HepG2 (cell line): Measurements from ENCODE around the gene CCSER2. TPM values are rescaled to one million over a fixed set of nuclear protein-coding genes. Genes with fewer than 3 reads are reported as not detected.

ENCODE experiments used
- ATAC-seq: fragments of 200-7000 bp; cut with Tn5 transposase; 3 replicates; pipeline ENCODE4 v1.9.1; 2020; ENCODE audit warnings: mild to moderate bottlenecking, moderate library complexity
- BruUV-seq: library from RNA; stranded (reverse); fragments of 400-500 nt; replicated peaks from 2 replicates; lab custom pipeline; 2021; lab: Mats Ljungman, UMichigan
- CTCF ChIA-PET: fragments of 300-600 bp; formaldehyde crosslinking; extraction: SDS; loops from one replicate; lab custom pipeline; 2021; ENCODE audit warnings: low total read pairs, inconsistent platforms, low intra/inter-chr PET ratio; lab: Yijun Ruan, JAX
- POLR2A ChIA-PET: fragments of 350-600 bp; sonication (Branson Sonifier 250); formaldehyde crosslinking; loops from one replicate; lab custom pipeline; 2020; ENCODE audit warnings: antibody characterized with exemption, inconsistent platforms; lab: Yijun Ruan, JAX
- DNase-seq: peaks from one replicate; pipeline ENCODE4 v3.0.0-alpha.2; 2015; ENCODE audit warnings: low spot score
- FAIRE-seq: peaks from 3 replicates; lab custom pipeline; 2011; peaks lifted over from hg19 to GRCh38; lab: Jason Lieb, UNC
- H2AFZ ChIP-seq: one replicate; pipeline ENCODE4 v1.6.1; 2011; ENCODE audit warnings: low read length, inconsistent platforms
- H3K27ac ChIP-seq: fragments of 300-600 bp; 3 replicates; pipeline ENCODE4 v1.8.0; 2011; ENCODE audit warnings: mixed run types, mild to moderate bottlenecking, mixed read lengths, low read length, inconsistent platforms; ENCODE audit not compliant: insufficient read depth; ENCODE audit errors: extremely low read length
- H3K27me3 ChIP-seq, 2 experiments: fragments of 200-600 bp in 1 of 2; 2 replicates in 1 of 2; 3 replicates in 1 of 2; pipeline versions ENCODE4 v1.6.0 to v1.8.0; 2011; ENCODE audit warnings: low read length in 2 of 2, mild to moderate bottlenecking in 2 of 2, moderate library complexity in 2 of 2, inconsistent platforms in 1 of 2; ENCODE audit not compliant: insufficient read depth in 2 of 2, control insufficient read depth in 1 of 2
- H3K36me3 ChIP-seq, 2 experiments: fragments of 200-600 bp in 1 of 2; replicated peaks in 1 of 2; 2 replicates in 1 of 2; 3 replicates in 1 of 2; pipeline versions ENCODE4 v1.5.1 to v1.8.0; 2011; ENCODE audit warnings: low read length in 2 of 2, inconsistent platforms in 1 of 2; ENCODE audit not compliant: insufficient read depth in 2 of 2, control insufficient read depth in 1 of 2
- H3K4me1 ChIP-seq: 2 replicates; pipeline ENCODE4 v1.5.1; 2012; ENCODE audit warnings: low read length, inconsistent platforms; ENCODE audit not compliant: insufficient read depth
- H3K4me2 ChIP-seq: 2 replicates; pipeline ENCODE4 v1.6.0; 2011; ENCODE audit warnings: low read depth, low read length, inconsistent platforms
- H3K4me3 ChIP-seq, 3 experiments: fragments of 200-600 bp in 1 of 3; sonication (generic), shearing (Covaris generic) in 1 of 3; replicated peaks in 1 of 3; 2 replicates each; pipeline ENCODE4 v1.5.1; 2011 to 2016; ENCODE audit warnings: low read length in 3 of 3, inconsistent platforms in 2 of 3, low read depth in 2 of 3, mild to moderate bottlenecking in 2 of 3, control low read depth in 1 of 3, mixed read lengths in 1 of 3; ENCODE audit not compliant: insufficient read depth in 1 of 3
- H3K79me2 ChIP-seq: one replicate; pipeline ENCODE4 v1.6.1; 2011; ENCODE audit warnings: low read length, inconsistent platforms; ENCODE audit not compliant: insufficient read depth
- H3K9ac ChIP-seq: 2 replicates; pipeline ENCODE4 v1.6.0; 2011; ENCODE audit warnings: mild to moderate bottlenecking, low read depth, low read length, inconsistent platforms; ENCODE audit not compliant: insufficient read depth
- H3K9me3 ChIP-seq: 2 replicates; pipeline ENCODE4 v1.5.1; 2012; ENCODE audit warnings: mild to moderate bottlenecking, low read length
- H4K20me1 ChIP-seq: 2 replicates; pipeline ENCODE4 v1.6.0; 2011; ENCODE audit warnings: inconsistent platforms, mild to moderate bottlenecking, low read length, moderate library complexity; ENCODE audit not compliant: insufficient read depth
- BORCS8-MEF2B ChIP-seq: sonication (generic); formaldehyde crosslinking; IDR thresholded peaks from 2 replicates; pipeline ENCODE4 v1.8.0; 2022; ENCODE audit warnings: mild to moderate bottlenecking, missing genetic modification reagents
- BRCA1 ChIP-seq: sonication (generic); formaldehyde crosslinking; IDR thresholded peaks from 2 replicates; pipeline ENCODE4 v1.4.0; 2020; ENCODE audit warnings: missing genetic modification reagents
- IRX3 ChIP-seq: sonication (generic); formaldehyde crosslinking; IDR thresholded peaks from 2 replicates; pipeline ENCODE4 v1.8.1; 2023; ENCODE audit warnings: mild to moderate bottlenecking, low read depth, missing genetic modification reagents, borderline replicate concordance
- NR1H2 ChIP-seq: sonication (generic); formaldehyde crosslinking; IDR thresholded peaks from 2 replicates; pipeline ENCODE4 v1.8.1; 2022; ENCODE audit warnings: low read depth, missing genetic modification reagents, borderline replicate concordance
- RAD51 ChIP-seq: fragments of 450-650 bp; IDR thresholded peaks from 2 replicates; pipeline ENCODE4 v1.6.1; 2016; ENCODE audit warnings: borderline replicate concordance
- TAF15 ChIP-seq: fragments of 200-400 bp; formaldehyde crosslinking; IDR thresholded peaks from one replicate; pipeline ENCODE4 v1.6.1; 2018; ENCODE audit warnings: mild to moderate bottlenecking, low read depth, low read length; ENCODE audit not compliant: poor library complexity, severe bottlenecking
- THYN1 ChIP-seq: sonication (generic); formaldehyde crosslinking; IDR thresholded peaks from 2 replicates; pipeline ENCODE4 v1.8.1; 2023; ENCODE audit warnings: low read depth, mild to moderate bottlenecking, moderate library complexity, missing genetic modification reagents, borderline replicate concordance
- XBP1 ChIP-seq: sonication (generic); formaldehyde crosslinking; IDR thresholded peaks from 2 replicates; pipeline ENCODE4 v1.5.0; 2020; ENCODE audit warnings: missing genetic modification reagents
- ZNF124 ChIP-seq: sonication (generic); formaldehyde crosslinking; IDR thresholded peaks from 2 replicates; pipeline ENCODE4 v1.4.0; 2020; ENCODE audit warnings: missing genetic modification reagents
- ZNF160 ChIP-seq: sonication (generic); formaldehyde crosslinking; IDR thresholded peaks from 2 replicates; pipeline ENCODE4 v1.8.0; 2022; ENCODE audit warnings: mild to moderate bottlenecking, inconsistent platforms, missing genetic modification reagents
- ZNF263 ChIP-seq: sonication (generic); formaldehyde crosslinking; IDR thresholded peaks from 2 replicates; pipeline ENCODE4 v1.4.0; 2020; ENCODE audit warnings: missing genetic modification reagents
- ZNF619 ChIP-seq: sonication (generic); formaldehyde crosslinking; IDR thresholded peaks from 2 replicates; pipeline ENCODE4 v1.4.0; 2020; ENCODE audit warnings: mild to moderate bottlenecking, missing genetic modification reagents
- ZNF670 ChIP-seq: sonication (generic); formaldehyde crosslinking; IDR thresholded peaks from 2 replicates; pipeline ENCODE4 v1.8.0; 2022; ENCODE audit warnings: mild to moderate bottlenecking, missing genetic modification reagents, borderline replicate concordance
- ZNF674 ChIP-seq: sonication (generic); formaldehyde crosslinking; IDR thresholded peaks from 2 replicates; pipeline ENCODE4 v1.5.0; 2020; ENCODE audit warnings: low read depth, mild to moderate bottlenecking, missing genetic modification reagents
- ZNF713 ChIP-seq: sonication (generic); formaldehyde crosslinking; IDR thresholded peaks from 2 replicates; pipeline ENCODE4 v1.4.0; 2020; ENCODE audit warnings: mild to moderate bottlenecking, missing genetic modification reagents
- WGBS: methylation state at CpG from one replicate; pipeline ENCODE4 v1.1.6; 2017; ENCODE audit warnings: low lambda C conversion rate; 5-methylcytosine and 5-hydroxymethylcytosine counted together
- in situ Hi-C: cut with HindIII; loops from 2 replicates; pipeline ENCODE4 v1.10.0; 2017; ENCODE audit warnings: low pct_unique_long_range_greater_than_20kb; ENCODE audit not compliant: extremely low pct_ligation_motif_present
- intact Hi-C: fragments of 100-400 bp; cut with micrococcal nuclease; formaldehyde crosslinking; loops from one replicate; pipeline ENCODE4 v1.10.0; 2022; ENCODE audit not compliant: unreplicated experiment
- polyA plus RNA-seq, 8 experiments: library from polyadenylated mRNA; depleted of rRNA in 3 of 8; stranded (reverse) in 7 of 8; unstranded in 1 of 8; fragments of >200 nt; fragmentation: Illumina TruSeq in 4 of 8; extraction: Trizol in 4 of 8; gene quantifications; 2 replicates each; pipeline versions ENCODE4 v1.2.1 to v1.2.3, GENCODE V29; 2011 to 2016; ENCODE audit warnings: low read depth in 4 of 8, missing spikeins in 1 of 8, mixed read lengths in 1 of 8; ENCODE audit not compliant: insufficient read depth in 1 of 8
- total RNA-seq, 5 experiments: library from RNA; depleted of rRNA; stranded (reverse); fragments of >200 nt; fragmentation: Illumina TruSeq; extraction: Trizol; gene quantifications; 2 replicates each; pipeline ENCODE4 v1.2.3, GENCODE V29; 2016; ENCODE audit warnings: low read depth in 1 of 5
- TF ChIP-seq, protein P1 (sequence below): sonication (generic); formaldehyde crosslinking; IDR thresholded peaks from 2 replicates; pipeline ENCODE4 v1.4.0; 2020; ENCODE audit warnings: missing genetic modification reagents
- TF ChIP-seq, protein P2 (sequence below): sonication (generic); formaldehyde crosslinking; IDR thresholded peaks from 2 replicates; pipeline ENCODE4 v1.4.0; 2020; ENCODE audit warnings: missing genetic modification reagents, borderline replicate concordance

CCSER2 gene
- total and polyA plus RNA-seq, 2 of the 13 experiments (the other 11 are each of a cell fraction or from before 2014, with no cell fraction given) = 13.3 to 17.2 TPM

DNA sequence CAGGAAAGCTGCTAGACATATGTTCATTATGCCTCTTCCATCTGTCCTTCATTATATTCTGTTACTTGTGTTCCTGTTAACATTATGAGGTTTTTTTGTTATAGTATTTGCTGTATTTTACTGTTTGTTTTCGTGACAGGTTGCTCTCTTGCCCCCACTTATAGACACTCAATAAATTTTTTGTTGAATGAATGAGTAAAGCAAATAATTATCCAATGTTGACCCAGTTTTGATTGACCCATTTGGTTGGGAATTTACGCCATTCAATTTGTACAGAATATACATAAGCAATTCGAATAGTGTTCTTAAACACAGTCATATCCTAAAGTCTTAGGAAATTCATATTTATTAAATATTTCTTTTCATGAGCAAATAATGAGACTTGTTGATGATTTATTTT lies 11.8 kb downstream of the CCSER2 start (continued):
- TF ChIP-seq, protein P1, sequence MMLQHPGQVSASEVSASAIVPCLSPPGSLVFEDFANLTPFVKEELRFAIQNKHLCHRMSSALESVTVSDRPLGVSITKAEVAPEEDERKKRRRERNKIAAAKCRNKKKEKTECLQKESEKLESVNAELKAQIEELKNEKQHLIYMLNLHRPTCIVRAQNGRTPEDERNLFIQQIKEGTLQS = no peak
- TF ChIP-seq RAD51 (no peak), ZNF619 (no peak), ZNF674 (no peak), ZNF713 (CRISPR knock-in tag) (no peak), ZNF263 (CRISPR knock-in tag) (no peak), TAF15 (no peak), ZNF670 (CRISPR knock-in tag) (no peak)

DNA sequence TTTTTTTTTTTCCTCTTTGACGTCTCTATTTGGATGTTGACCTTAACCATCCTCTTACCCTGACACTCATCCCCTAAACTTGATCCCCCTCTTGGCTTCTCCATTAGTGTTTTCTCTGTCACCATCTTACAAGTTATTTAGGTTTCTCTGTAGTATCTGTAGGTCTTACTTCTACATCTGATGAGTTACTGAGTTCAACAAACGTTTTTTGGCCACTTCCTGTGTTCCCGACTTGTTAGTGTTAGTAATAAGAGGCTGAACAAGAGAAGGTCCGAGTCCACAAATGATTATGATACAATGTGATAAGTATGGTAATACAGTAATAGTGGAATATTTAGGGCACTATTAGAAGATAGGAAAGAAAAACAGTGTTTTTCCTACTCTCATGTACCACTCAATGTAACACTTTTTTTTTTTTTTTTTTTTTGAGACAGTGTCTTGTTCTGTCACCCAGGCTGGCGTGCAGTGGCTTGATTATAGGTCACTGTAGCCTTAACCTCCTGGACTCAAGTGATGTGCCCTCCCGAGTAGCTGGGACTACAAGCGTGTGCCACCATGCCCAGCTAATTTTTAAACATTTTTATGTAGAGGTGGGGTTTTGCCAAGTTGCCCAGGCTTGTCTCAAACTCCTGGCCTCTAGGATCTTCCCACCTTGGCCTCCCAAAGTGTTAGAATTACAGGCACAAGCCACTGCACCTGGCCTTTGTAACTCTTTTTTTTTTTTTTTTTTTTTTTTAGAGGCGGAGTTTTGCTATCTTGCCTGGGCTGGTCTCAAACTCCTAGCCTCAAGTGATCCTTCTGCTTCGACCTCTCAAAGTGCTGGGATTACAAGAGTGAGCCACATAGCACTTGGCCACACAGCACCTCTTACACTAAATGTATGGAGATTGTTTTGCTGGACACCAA lies 12.5 kb downstream of the CCSER2 start:
- Histone ChIP-seq H3K4me2 (no peak overlapping the region), H3K27ac (no peak overlapping the region), H3K4me1 (no peaks in the 10 kb centered on the region), H3K9ac (no peak overlapping the region), H2AFZ (no peak overlapping the region), H3K79me2 (peaks cover 42% of the 10 kb centered on the region), H3K4me3 (no peak overlapping the region), H3K27me3 (no peaks in the 10 kb centered on the region), H3K36me3 (no peaks in the 10 kb centered on the region; a peak in 1 of 5 replicates), H4K20me1 (no peaks in the 10 kb centered on the region; the same call in 1 of the 2 replicates), H3K9me3 (no peaks in the 10 kb centered on the region)
- TF ChIP-seq BRCA1 (CRISPR knock-in tag) (no peak), NR1H2 (CRISPR knock-in tag) (no peak), ZNF124 (no peak), IRX3 (no peak), XBP1 (CRISPR knock-in tag) (no peak), ZNF160 (CRISPR knock-in tag) (no peak), BORCS8-MEF2B (CRISPR knock-in tag) (no peak), THYN1 (CRISPR knock-in tag) (no peak)
- TF ChIP-seq, protein P2, sequence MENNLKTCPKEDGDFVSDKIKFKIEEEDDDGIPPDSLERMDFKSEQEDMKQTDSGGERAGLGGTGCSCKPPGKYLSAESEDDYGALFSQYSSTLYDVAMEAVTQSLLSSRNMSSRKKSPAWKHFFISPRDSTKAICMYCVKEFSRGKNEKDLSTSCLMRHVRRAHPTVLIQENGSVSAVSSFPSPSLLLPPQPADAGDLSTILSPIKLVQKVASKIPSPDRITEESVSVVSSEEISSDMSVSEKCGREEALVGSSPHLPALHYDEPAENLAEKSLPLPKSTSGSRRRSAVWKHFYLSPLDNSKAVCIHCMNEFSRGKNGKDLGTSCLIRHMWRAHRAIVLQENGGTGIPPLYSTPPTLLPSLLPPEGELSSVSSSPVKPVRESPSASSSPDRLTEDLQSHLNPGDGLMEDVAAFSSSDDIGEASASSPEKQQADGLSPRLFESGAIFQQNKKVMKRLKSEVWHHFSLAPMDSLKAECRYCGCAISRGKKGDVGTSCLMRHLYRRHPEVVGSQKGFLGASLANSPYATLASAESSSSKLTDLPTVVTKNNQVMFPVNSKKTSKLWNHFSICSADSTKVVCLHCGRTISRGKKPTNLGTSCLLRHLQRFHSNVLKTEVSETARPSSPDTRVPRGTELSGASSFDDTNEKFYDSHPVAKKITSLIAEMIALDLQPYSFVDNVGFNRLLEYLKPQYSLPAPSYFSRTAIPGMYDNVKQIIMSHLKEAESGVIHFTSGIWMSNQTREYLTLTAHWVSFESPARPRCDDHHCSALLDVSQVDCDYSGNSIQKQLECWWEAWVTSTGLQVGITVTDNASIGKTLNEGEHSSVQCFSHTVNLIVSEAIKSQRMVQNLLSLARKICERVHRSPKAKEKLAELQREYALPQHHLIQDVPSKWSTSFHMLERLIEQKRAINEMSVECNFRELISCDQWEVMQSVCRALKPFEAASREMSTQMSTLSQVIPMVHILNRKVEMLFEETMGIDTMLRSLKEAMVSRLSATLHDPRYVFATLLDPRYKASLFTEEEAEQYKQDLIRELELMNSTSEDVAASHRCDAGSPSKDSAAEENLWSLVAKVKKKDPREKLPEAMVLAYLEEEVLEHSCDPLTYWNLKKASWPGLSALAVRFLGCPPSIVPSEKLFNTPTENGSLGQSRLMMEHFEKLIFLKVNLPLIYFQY (CRISPR knock-in tag) = no peak
- BruUV-seq = no TSS peak
- 94% methylated on average over 9 of the region's 9 CpGs for whole genome bisulfite sequencing
- FAIRE-seq = no peak
- CTCF ChIA-PET = no interaction called here
- ATAC-seq = no peak
- in situ Hi-C loops (no loop called here), intact Hi-C loops (no loop called here)
- DNase-seq = no peak
- POLR2A ChIA-PET = no interaction called here
